Measurements from ENCODE around the gene NCAPH2.

The NCAPH2 gene

DNA sequence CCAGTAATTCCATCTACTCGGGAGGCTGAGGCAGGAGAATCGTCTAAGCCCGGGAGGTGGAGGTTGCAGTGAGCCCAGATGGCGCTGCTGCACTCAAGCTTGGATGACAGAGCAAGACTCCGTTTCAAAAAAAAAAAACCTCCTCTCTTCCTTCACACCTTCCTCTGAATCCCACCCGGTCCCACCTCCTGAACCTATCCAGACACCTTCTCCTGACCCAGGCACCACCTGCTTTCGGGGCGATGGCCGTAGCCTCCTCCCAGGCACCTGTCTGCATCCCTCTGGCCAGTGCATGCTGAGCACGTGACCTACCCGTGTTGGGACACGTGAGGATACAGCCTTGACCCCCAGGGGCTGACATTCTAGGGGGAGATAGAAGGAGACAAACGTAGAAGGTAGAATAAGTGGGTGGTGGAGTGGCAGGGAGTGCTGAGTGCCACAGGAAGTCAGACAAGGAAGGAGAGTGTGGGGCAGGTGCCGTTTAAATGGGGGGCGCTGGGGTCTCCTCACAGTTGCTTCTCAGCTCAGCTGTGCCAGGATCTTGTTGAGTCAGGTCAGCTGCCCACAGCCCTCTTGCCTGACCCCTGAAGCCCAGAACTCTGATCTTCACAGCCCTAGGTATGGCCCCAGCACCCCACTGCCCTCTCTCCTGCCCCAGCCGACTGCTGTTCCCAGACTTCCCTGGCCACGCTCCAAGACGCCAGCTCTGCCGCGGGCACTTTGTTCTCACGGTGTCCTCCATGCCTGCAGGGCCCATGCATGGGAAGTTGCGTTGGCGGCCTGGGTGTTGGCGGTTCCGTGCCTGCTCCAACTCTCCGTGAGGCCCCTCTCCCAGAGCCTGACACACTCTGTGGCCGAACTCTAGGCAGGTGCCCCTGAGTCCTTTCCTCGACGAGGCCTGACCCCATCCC lies 22.5 kb upstream of the NCAPH2 start:
- Histone ChIP-seq H3K4me3 (ENCODE audit: extremely low read depth, insufficient read depth, low read length, poor library complexity, severe bottlenecking) (no peak overlapping the region), H3K36me3 (ENCODE audit: control insufficient read depth, insufficient read depth, low read length) (no peaks in the 10 kb centered on the region), H3K27ac (ENCODE audit: low read depth, low read length, severe bottlenecking) (no peak overlapping the region), H3K9me3 (ENCODE audit: control insufficient read depth, low read length) (no peaks in the 10 kb centered on the region), H3K4me1 (ENCODE audit: control insufficient read depth, insufficient read depth, low read length, poor library complexity, severe bottlenecking) (peaks cover 9% of the 10 kb centered on the region)
- WGBS, 2 experiments (ENCODE audit: insufficient coverage in 2 of 2) = 88% methylated on average over 29 of the region's 29 CpGs

DNA sequence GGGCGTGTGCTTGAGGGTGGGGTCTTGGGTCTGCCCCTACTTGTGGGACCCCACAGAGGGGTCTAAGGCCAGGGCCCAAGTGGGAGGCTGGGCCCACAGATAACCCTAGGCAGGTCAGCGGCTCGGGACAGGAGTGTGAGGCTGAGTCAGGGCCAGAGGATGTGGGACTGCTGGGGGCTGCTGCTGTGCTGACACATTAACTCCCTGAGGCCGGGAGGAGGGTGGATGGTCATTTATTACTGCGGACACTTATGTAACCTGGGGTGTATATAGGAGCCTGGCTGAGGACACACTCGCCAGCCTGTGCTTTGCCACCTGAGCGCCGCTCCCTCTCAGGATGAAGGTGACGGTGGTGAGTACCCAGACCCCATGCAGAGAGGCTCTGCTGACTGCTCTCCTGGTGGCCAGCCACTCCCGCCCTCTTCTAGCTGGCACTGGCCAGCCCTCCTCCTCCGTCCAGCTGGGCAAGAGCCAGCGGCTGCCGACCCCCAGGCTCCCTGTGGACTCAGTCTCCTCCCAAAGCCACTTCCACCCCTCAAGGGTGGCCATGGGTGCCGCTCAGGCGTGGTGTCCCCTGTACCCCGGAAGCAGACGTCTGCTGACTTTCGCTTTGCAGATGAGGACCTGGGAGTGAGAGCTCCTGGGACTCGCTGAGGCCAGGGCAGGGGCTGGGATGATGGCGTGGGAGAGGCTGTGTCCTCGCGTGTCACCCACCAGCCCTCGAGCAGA lies 21.3 kb upstream of the NCAPH2 start, which contains the start of gene MIOX:
MIOX (plus strand) TSS at position 299 of the 729 bp plus-strand sequence; CDS start at position 338, 39 bp downstream.
- no peak within 1 kb of the TSS for H3K27ac ChIP-seq (ENCODE audit: low read depth, low read length, severe bottlenecking)
- H3K9me3 ChIP-seq (ENCODE audit: control insufficient read depth, low read length) = no peaks in the 10 kb centered on the region
- no peaks in the 10 kb centered on the region for H3K36me3 ChIP-seq (ENCODE audit: control insufficient read depth, insufficient read depth, low read length)
- 81 to 83% methylated on average over 14 to 21 of the region's 23 CpGs for WGBS, 2 experiments (ENCODE audit: insufficient coverage in 2 of 2)
- no peak within 1 kb of the TSS for H3K4me3 ChIP-seq (ENCODE audit: extremely low read depth, insufficient read depth, low read length, poor library complexity, severe bottlenecking)
- peaks cover 9% of the 10 kb centered on the region for H3K4me1 ChIP-seq (ENCODE audit: control insufficient read depth, insufficient read depth, low read length, poor library complexity, severe bottlenecking)

DNA sequence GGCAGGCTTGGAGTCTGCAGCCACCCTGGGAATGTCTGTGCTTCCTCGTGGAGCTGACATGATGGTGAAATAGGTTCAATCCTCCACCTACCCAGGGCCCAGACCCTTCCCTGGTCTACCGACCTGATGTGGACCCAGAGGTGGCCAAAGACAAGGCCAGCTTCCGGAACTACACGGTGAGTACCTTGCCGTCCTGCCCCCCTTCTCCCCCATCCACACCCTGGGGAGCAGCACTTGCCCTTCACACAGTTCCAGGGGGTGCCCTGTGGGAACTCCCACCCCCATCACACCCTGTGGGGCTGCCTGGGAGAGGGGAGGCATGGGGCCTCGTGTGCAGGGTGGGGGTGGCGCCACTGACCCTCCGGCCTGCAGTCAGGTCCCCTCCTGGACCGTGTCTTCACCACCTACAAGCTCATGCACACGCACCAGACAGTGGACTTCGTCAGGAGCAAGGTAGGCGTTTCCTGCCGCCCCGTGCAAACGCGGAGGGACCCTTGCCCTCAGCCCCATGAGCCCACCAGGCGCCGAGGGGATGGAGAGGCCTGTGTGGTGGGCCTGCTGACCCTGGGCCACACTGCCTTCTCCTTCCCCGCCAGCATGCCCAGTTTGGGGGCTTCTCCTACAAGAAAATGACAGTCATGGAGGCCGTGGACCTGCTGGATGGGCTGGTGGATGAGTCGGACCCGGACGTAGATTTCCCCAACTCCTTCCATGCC lies 20.6 kb upstream of the NCAPH2 start:
- 93 to 96% methylated on average over 13 to 16 of the region's 23 CpGs for WGBS, 2 experiments (ENCODE audit: insufficient coverage in 2 of 2)
- Histone ChIP-seq H3K27ac (ENCODE audit: low read depth, low read length, severe bottlenecking) (no peak overlapping the region), H3K9me3 (ENCODE audit: control insufficient read depth, low read length) (no peaks in the 10 kb centered on the region), H3K4me3 (ENCODE audit: extremely low read depth, insufficient read depth, low read length, poor library complexity, severe bottlenecking) (no peak overlapping the region), H3K4me1 (ENCODE audit: control insufficient read depth, insufficient read depth, low read length, poor library complexity, severe bottlenecking) (peaks cover 9% of the 10 kb centered on the region), H3K36me3 (ENCODE audit: control insufficient read depth, insufficient read depth, low read length) (no peaks in the 10 kb centered on the region)

DNA sequence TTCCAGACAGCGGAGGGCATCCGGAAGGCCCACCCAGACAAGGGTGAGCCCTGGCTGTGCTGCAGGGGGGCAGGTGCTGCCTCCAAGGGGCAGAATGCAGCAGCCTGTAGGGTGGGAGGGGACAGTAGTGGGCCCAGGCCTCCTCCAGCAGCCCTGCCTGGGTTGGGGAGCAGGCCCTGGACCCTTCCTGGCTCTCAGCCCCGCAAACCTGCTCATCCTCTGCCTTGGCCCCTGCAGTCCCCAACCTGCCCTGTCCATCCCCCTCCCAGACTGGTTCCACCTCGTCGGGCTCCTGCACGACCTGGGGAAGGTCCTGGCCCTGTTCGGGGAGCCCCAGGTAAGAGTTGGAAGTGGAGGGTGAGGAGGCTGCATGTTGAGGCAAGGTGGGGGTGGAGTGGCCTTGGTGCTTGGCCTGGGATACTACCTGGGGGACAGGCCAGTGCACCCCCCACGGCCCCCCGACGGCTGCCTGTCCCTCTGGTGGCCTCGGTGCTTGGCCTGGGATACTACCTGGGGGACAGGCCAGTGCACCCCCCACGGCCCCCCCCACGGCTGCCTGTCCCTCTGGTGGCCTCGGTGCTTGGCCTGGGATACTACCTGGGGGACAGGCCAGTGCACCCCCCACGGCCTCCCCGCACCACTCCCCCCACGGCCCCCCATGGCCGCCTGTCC lies 19.9 kb upstream of the NCAPH2 start:
- 84 to 96% methylated on average over 8 to 13 of the region's 18 CpGs for WGBS, 2 experiments (ENCODE audit: insufficient coverage in 2 of 2)
- no peak overlapping the region for H3K27ac ChIP-seq (ENCODE audit: low read depth, low read length, severe bottlenecking)
- peaks cover 9% of the 10 kb centered on the region for H3K4me1 ChIP-seq (ENCODE audit: control insufficient read depth, insufficient read depth, low read length, poor library complexity, severe bottlenecking)
- no peak overlapping the region for H3K4me3 ChIP-seq (ENCODE audit: extremely low read depth, insufficient read depth, low read length, poor library complexity, severe bottlenecking)
- H3K9me3 ChIP-seq (ENCODE audit: control insufficient read depth, low read length) = no peaks in the 10 kb centered on the region
- no peaks in the 10 kb centered on the region for H3K36me3 ChIP-seq (ENCODE audit: control insufficient read depth, insufficient read depth, low read length)

DNA sequence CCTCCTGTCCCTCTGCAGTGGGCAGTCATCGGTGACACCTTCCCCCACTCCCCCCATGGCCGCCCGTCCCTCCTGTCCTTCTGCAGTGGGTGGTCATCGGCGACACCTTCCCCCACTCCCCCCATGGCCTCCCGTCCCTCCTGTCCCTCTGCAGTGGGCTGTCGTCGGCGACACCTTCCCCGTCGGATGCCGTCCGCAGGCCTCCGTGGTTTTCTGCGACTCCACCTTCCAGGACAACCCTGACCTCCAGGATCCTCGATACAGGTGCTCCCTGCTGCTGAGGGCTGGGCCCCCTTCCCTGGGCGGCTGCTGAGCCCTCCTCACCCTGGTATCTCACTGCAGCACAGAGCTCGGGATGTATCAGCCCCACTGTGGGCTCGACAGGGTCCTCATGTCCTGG lies 19.1 kb upstream of the NCAPH2 start:
- Histone ChIP-seq H3K4me3 (ENCODE audit: extremely low read depth, insufficient read depth, low read length, poor library complexity, severe bottlenecking) (no peak overlapping the region), H3K4me1 (ENCODE audit: control insufficient read depth, insufficient read depth, low read length, poor library complexity, severe bottlenecking) (peaks cover 9% of the 10 kb centered on the region), H3K36me3 (ENCODE audit: control insufficient read depth, insufficient read depth, low read length) (no peaks in the 10 kb centered on the region), H3K9me3 (ENCODE audit: control insufficient read depth, low read length) (no peaks in the 10 kb centered on the region), H3K27ac (ENCODE audit: low read depth, low read length, severe bottlenecking) (no peak overlapping the region)
- 83 to 88% methylated on average over 14 to 16 of the region's 19 CpGs for WGBS, 2 experiments (ENCODE audit: insufficient coverage in 2 of 2)

DNA sequence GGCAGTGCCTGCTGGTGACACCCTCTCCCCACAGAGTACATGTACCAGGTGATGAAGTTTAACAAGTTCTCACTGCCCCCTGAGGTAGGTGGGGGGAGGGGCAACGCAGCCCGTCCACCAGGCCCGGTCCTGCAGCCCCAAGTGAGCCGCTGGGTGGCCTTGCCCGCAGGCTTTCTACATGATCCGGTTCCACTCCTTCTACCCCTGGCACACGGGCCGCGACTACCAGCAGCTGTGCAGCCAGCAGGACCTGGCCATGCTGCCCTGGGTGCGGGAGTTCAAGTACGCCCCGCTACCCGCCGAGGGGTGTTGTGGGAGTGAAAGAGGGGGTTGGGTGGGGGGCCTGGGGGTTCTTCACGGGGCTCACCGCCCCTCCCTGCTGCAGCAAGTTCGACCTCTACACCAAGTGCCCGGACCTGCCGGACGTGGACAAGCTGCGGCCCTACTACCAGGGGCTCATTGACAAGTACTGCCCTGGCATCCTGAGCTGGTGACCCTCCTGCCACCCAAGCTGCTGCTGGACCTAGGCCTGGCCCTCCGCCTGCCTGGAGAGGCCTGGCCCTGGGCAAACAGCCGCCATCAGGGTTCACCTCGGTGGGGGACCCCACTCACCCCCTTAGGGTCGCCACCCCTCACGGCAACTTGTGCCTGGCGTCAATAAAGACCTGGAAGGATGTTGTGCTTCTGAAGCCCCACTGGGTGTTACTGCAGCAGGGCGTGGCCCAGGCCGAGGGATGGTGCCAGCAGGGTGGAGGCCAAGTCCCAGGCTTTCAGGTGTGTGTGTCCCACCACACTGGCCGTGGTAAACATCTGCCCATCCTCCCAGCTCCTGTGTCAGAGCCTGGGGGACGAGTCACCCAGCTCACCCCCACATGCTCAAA lies 18.4 kb upstream of the NCAPH2 start:
- Histone ChIP-seq H3K36me3 (ENCODE audit: control insufficient read depth, insufficient read depth, low read length) (no peaks in the 10 kb centered on the region), H3K4me3 (ENCODE audit: extremely low read depth, insufficient read depth, low read length, poor library complexity, severe bottlenecking) (no peak overlapping the region), H3K4me1 (ENCODE audit: control insufficient read depth, insufficient read depth, low read length, poor library complexity, severe bottlenecking) (peaks cover 9% of the 10 kb centered on the region), H3K27ac (ENCODE audit: low read depth, low read length, severe bottlenecking) (no peak overlapping the region), H3K9me3 (ENCODE audit: control insufficient read depth, low read length) (no peaks in the 10 kb centered on the region)
- 95% methylated on average over 26 to 29 of the region's 31 CpGs for WGBS, 2 experiments (ENCODE audit: insufficient coverage in 2 of 2)

DNA sequence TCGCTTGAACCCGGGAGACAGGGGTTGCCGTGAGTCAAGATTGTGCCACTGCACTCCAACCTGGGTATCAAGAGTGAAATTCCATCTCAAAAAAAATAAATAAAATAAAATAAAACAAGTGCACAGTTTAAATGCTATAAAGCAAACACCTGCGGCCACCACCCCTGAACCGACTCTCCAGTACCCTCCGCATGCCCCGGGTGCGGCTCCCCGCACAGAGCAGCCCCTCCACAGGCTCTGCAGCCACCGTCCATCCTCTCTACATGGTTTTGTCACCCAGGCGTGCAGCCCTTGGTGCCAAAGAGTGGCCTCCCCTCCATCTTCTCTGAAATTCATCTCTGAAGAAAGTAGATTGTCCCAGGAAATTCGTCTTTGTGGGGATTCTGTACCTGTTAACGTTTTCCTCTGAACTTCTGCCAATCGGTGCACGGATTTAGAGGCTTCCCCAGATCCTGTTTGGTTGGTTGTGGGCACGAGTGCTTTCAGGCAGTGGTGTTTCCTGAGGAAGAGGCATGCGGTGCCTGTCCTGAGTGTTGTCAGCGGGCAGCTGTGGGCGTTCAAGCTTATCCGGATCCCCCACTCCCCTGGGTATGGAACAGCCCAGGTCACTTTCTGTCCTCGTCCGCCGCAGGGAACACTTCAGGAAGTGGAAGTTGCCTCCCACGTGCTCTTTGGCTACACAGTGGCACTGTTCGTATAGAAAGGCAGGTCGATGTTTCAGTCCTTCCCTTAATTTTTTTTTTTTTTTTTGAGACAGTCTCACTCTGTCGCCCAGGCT lies 17.3 kb upstream of the NCAPH2 start:
- Histone ChIP-seq H3K36me3 (ENCODE audit: control insufficient read depth, insufficient read depth, low read length) (no peaks in the 10 kb centered on the region), H3K27ac (ENCODE audit: low read depth, low read length, severe bottlenecking) (no peak overlapping the region), H3K9me3 (ENCODE audit: control insufficient read depth, low read length) (no peaks in the 10 kb centered on the region), H3K4me3 (ENCODE audit: extremely low read depth, insufficient read depth, low read length, poor library complexity, severe bottlenecking) (no peak overlapping the region), H3K4me1 (ENCODE audit: control insufficient read depth, insufficient read depth, low read length, poor library complexity, severe bottlenecking) (peaks cover 9% of the 10 kb centered on the region)
- WGBS, 2 experiments (ENCODE audit: insufficient coverage in 2 of 2) = 88 to 89% methylated on average over 22 to 24 of the region's 27 CpGs

DNA sequence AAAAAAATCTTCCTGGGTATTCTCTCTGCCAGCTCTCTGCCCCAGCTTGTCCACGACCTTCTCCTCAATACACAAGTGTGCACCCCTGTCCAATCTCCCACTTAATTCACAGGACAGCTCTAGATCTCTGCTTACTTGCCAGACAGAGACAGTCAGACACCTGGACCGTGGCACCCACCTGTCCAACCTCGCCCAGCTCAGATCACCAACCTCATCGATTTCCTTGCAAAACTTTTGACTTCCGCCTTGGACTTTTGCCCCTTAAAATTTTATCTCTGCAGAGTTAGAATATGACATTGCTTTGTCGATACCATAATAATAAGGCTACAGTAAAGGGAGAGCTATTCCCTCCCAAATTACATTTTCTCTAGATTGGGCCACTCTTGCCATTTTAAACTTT lies 10.9 kb upstream of the NCAPH2 start:
- Histone ChIP-seq H3K9me3 (ENCODE audit: control insufficient read depth, low read length) (no peaks in the 10 kb centered on the region), H3K4me3 (ENCODE audit: extremely low read depth, insufficient read depth, low read length, poor library complexity, severe bottlenecking) (no peak overlapping the region), H3K27ac (ENCODE audit: low read depth, low read length, severe bottlenecking) (no peak overlapping the region), H3K4me1 (ENCODE audit: control insufficient read depth, insufficient read depth, low read length, poor library complexity, severe bottlenecking) (no peaks in the 10 kb centered on the region), H3K36me3 (ENCODE audit: control insufficient read depth, insufficient read depth, low read length) (no peaks in the 10 kb centered on the region)
- 75 to 87% methylated on average over 3 to 4 of the region's 6 CpGs for WGBS, 2 experiments (ENCODE audit: insufficient coverage in 2 of 2)

DNA sequence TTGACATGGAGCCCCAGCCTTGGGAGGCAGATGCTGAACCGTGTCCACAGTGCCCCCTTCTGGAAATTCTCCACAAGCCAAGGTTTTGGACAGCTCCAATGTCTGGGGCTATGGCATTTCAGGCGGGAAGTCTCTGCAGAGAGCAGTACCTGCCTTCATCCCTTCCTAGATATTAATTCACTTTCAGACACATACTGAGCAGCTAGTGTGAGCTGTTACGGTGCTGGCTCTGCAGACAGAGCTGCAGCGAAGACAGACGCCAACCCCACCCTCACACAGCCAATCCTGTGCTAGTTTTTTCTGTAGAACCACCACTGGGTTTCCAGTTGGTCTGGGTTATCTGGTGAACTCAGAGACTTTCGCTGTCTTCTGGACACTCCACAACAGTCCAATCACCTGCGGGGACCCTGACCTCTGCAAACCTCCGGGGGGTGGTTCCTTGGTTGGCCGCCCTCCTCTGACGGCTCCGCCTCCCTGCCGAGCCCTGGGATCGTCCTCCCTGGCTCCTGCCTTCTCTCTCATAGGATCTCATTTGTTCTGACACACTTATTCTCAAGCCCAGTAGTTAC lies 9.6 kb upstream of the NCAPH2 start:
- H3K9me3 ChIP-seq (ENCODE audit: control insufficient read depth, low read length) = no peaks in the 10 kb centered on the region
- H3K36me3 ChIP-seq (ENCODE audit: control insufficient read depth, insufficient read depth, low read length) = no peaks in the 10 kb centered on the region
- H3K27ac ChIP-seq (ENCODE audit: low read depth, low read length, severe bottlenecking) = no peak overlapping the region
- H3K4me3 ChIP-seq (ENCODE audit: extremely low read depth, insufficient read depth, low read length, poor library complexity, severe bottlenecking) = peak overlapping the region; percentile 1
- no peaks in the 10 kb centered on the region for H3K4me1 ChIP-seq (ENCODE audit: control insufficient read depth, insufficient read depth, low read length, poor library complexity, severe bottlenecking)
- 30% methylated on average over 5 to 13 of the region's 13 CpGs for WGBS, 2 experiments (ENCODE audit: insufficient coverage in 2 of 2)

Data from mesodermal cell (in vitro differentiated cells).